ENCODE measurements around the gene EXOC7. TPM values are rescaled to one million over a fixed set of nuclear protein-coding genes. Genes with fewer than 3 reads are reported as not detected.

EXOC7 gene
- total and polyA plus RNA-seq, 2 of the 8 experiments (the other 6 are each of a cell fraction or from before 2014, with no cell fraction given): 77.1 to 92.6 TPM

- TF ChIP-seq CHD7 (IDR thresholded peaks at IDR 0.05; ENCODE audit: insufficient replicate concordance, low read length): no peak
- no peak for TF ChIP-seq NANOG (IDR thresholded peaks at IDR 0.05; ENCODE audit: insufficient read depth, low read depth, low read length, poor library complexity, severe bottlenecking)
- TF ChIP-seq FOSL1 (IDR thresholded peaks at IDR 0.05; ENCODE audit: insufficient read depth, low read depth, low read length): no peak
- no peak for TF ChIP-seq MAX (IDR thresholded peaks at IDR 0.05)
Measured at GRCh38 chr17:76050538-76051467, 52.8 kb downstream of the EXOC7 start (continued).

Measured in H1 (cell line).